Measurements from ENCODE around the gene ZNF320. TPM values are rescaled to one million over a fixed set of nuclear protein-coding genes. Genes with fewer than 3 reads are reported as not detected.

ZNF320 gene
- total RNA-seq, 1 experiment from 2014 or later, result 25.4 TPM

GRCh38 chr19:52923778-52924593 is 26.6 kb upstream of the ZNF320 start (continued):
- TF ChIP-seq ARID4B (CRISPR knock-in tag; IDR thresholded peaks at IDR 0.05; ENCODE audit: borderline replicate concordance), result no peak
- TF ChIP-seq ZNF396 (CRISPR knock-in tag; IDR thresholded peaks at IDR 0.05; ENCODE audit: borderline replicate concordance), result no peak
- TF ChIP-seq AR (CRISPR knock-in tag; IDR thresholded peaks at IDR 0.05), result no peak
- no peak for TF ChIP-seq RORB (CRISPR knock-in tag; IDR thresholded peaks at IDR 0.05)
- no peak for TF ChIP-seq FOXJ3 (CRISPR knock-in tag; IDR thresholded peaks at IDR 0.05; ENCODE audit: borderline replicate concordance)
- no peak for TF ChIP-seq TCF7 (CRISPR knock-in tag; IDR thresholded peaks at IDR 0.05; ENCODE audit: low read depth)
- no peak for TF ChIP-seq PRRX2 (CRISPR knock-in tag; IDR thresholded peaks at IDR 0.05)
- no peak for TF ChIP-seq STAT6 (CRISPR knock-in tag; conservative IDR thresholded peaks at IDR 0.05; ENCODE audit: low read depth)
- TF ChIP-seq ZNF263 (CRISPR knock-in tag; IDR thresholded peaks at IDR 0.05; ENCODE audit: low read depth), result no peak
- no peak for TF ChIP-seq AFF4 (CRISPR knock-in tag; IDR thresholded peaks at IDR 0.05; ENCODE audit: borderline replicate concordance)
